ENCODE data around the gene DLX4.

- TF ChIP-seq CTCF (IDR thresholded peaks at IDR 0.05) (no peak), POLR2A (IDR thresholded peaks at IDR 0.05) (no peak)
These were observed 22.8 kb upstream of the DLX4 start for GRCh38 chr17:49946208-49946607.

Data from adrenal gland (tissue), 5 donors.